Lung (tissue), 12 donors: ENCODE data around the gene NDC1. TPM values are rescaled to one million over a fixed set of nuclear protein-coding genes. Genes with fewer than 3 reads are reported as not detected.
A peak's percentile ranks its signal among the peaks of the same experiment; 100 is the strongest.

ENCODE experiments used
- ATAC-seq: fragments of 200-7000 bp; cut with Tn5 transposase; one replicate; pipeline ENCODE4 v1.9.1; 2020; ENCODE audit warnings: moderate number of reproducible peaks; ENCODE audit not compliant: insufficient read depth, low FRiP score
- DNase-seq, 3 donors: peaks; one replicate each; pipeline ENCODE4 v3.0.0-alpha.2; 2013 to 2017
- H3K27ac ChIP-seq, 2 donors: one replicate each; pipeline ENCODE4 v1.5.1; 2013; ENCODE audit warnings: mild to moderate bottlenecking in 2 of 2, moderate library complexity in 2 of 2, control low read depth in 1 of 2, inconsistent platforms in 1 of 2, low read depth in 1 of 2, low read length in 1 of 2
- H3K27me3 ChIP-seq, 3 donors: one replicate each; pipeline ENCODE4 v1.5.1; 2013; ENCODE audit warnings: low read length in 2 of 3; ENCODE audit not compliant: control insufficient read depth in 3 of 3, insufficient read depth in 3 of 3
- H3K36me3 ChIP-seq, 4 donors: one replicate each; pipeline ENCODE4 v1.5.1; 2013; ENCODE audit warnings: low read length in 4 of 4, mild to moderate bottlenecking in 1 of 4, moderate library complexity in 1 of 4; ENCODE audit not compliant: control insufficient read depth in 4 of 4, insufficient read depth in 4 of 4
- H3K4me1 ChIP-seq, 5 donors: one replicate each; pipeline ENCODE4 v1.5.1; 2013; ENCODE audit warnings: low read length in 5 of 5, mild to moderate bottlenecking in 2 of 5, moderate library complexity in 1 of 5; ENCODE audit not compliant: control insufficient read depth in 5 of 5, insufficient read depth in 5 of 5
- H3K4me3 ChIP-seq: one replicate; pipeline ENCODE4 v1.5.1; 2013; ENCODE audit warnings: mild to moderate bottlenecking, control low read depth, moderate library complexity
- H3K9ac ChIP-seq, 2 donors: one replicate each; pipeline ENCODE4 v1.5.1; 2013; ENCODE audit warnings: low read length in 2 of 2, control low read depth in 1 of 2; ENCODE audit not compliant: insufficient read depth in 1 of 2
- H3K9me3 ChIP-seq, 4 donors: one replicate each; pipeline ENCODE4 v1.5.1; 2013; ENCODE audit warnings: low read length in 3 of 4, mild to moderate bottlenecking in 1 of 4, moderate library complexity in 1 of 4; ENCODE audit not compliant: control insufficient read depth in 4 of 4, insufficient read depth in 3 of 4
- CTCF ChIP-seq: IDR thresholded peaks from 2 replicates; pipeline ENCODE4 v1.5.1; 2012; ENCODE audit warnings: mild to moderate bottlenecking; ENCODE audit errors: control extremely low read depth, extremely low read depth
- WGBS, 2 donors: extraction: QIAGEN DNeasy Blood & Tissue Kit; methylation state at CpG; one replicate each; pipeline ENCODE4 v1.1.7; 2013; 5-methylcytosine and 5-hydroxymethylcytosine counted together
- polyA plus RNA-seq, 2 donors: library from polyadenylated mRNA; stranded (reverse); fragments of 200-250 nt; gene quantifications; one replicate each; pipeline ENCODE4 v1.2.1, GENCODE V29; 2013
- total RNA-seq, 2 donors: library from RNA; depleted of rRNA in 1 of 2; stranded (reverse); fragments of >200 nt in 1 of 2; gene quantifications; one replicate each; pipeline ENCODE4 v1.2.1, GENCODE V29; 2014 to 2021
- donor health status: control.
- donor health status: control.
- donor health status: Bipolar disorder and iron deficiency.
- donor health status: healthy.
- donor health status: DM: yes; HTN: yes; CAD: no.

Gene NDC1
- total and polyA plus RNA-seq, 4 donors, result 3.9 to 16.7 (median 7.6) TPM

GRCh38 chr1:53740621-53741105 is 97.4 kb downstream of the NDC1 start:
- peaks cover 13 to 43% (median 41%) of the 10 kb centered on the region in 3 donors for H3K27me3 ChIP-seq
- H3K27ac ChIP-seq, result no peak overlapping the region
- no peak for DNase-seq
- H3K36me3 ChIP-seq, result no peaks in the 10 kb centered on the region
- no peak for TF ChIP-seq CTCF
- H3K9ac ChIP-seq, result no peak overlapping the region
- peaks cover 0 to 18% (median 4%) of the 10 kb centered on the region in 5 donors for H3K4me1 ChIP-seq
- no peak for ATAC-seq
- H3K9me3 ChIP-seq, result peaks cover 0 to 4% (median 0%) of the 10 kb centered on the region in 4 donors
- H3K4me3 ChIP-seq, result no peak overlapping the region
- 70 to 86% methylated on average over 8 of the region's 8 CpGs for WGBS, 2 donors

- peaks cover 0 to 18% (median 4%) of the 10 kb centered on the region in 5 donors for H3K4me1 ChIP-seq
- no peaks in the 10 kb centered on the region for H3K36me3 ChIP-seq
- H3K27ac ChIP-seq, result no peak within 1 kb of the TSS
- ATAC-seq, result peak; percentile 95
- peaks cover 13 to 58% (median 55%) of the 10 kb centered on the region in 3 donors for H3K27me3 ChIP-seq
- 1 to 3% methylated on average over 14 to 73 of the region's 73 CpGs for WGBS, 2 donors
- H3K9ac ChIP-seq, result no peak within 1 kb of the TSS
- TF ChIP-seq CTCF, result no peak
- peak; percentile 87 to 92 (median 91) for DNase-seq
- H3K4me3 ChIP-seq, result peak within 1 kb of the TSS; percentile 36
- peaks cover 0 to 6% (median 0%) of the 10 kb centered on the region in 4 donors for H3K9me3 ChIP-seq
These were observed 98.9 kb downstream of the NDC1 start, which contains the start of gene GLIS1 for GRCh38 chr1:53739109-53739681. TSS of gene GLIS1 (minus strand) at chr1:53739164. CDS start at chr1:53738064, 1,100 bp downstream.

GRCh38 chr1:53738205-53739108 is 99.6 kb downstream of the NDC1 start:
- H3K4me3 ChIP-seq, result peak overlapping the region; percentile 36
- ATAC-seq (no peak), DNase-seq (peak in 1 of 3 donors; percentile 25)
- H3K4me1 ChIP-seq, result peaks cover 0 to 18% (median 4%) of the 10 kb centered on the region in 5 donors
- H3K36me3 ChIP-seq, result no peaks in the 10 kb centered on the region
- peaks cover 0 to 6% (median 0%) of the 10 kb centered on the region in 4 donors for H3K9me3 ChIP-seq
- H3K9ac ChIP-seq, result no peak overlapping the region
- H3K27ac ChIP-seq, result no peak overlapping the region
- H3K27me3 ChIP-seq, result peaks cover 13 to 65% (median 59%) of the 10 kb centered on the region in 3 donors
- no peak for TF ChIP-seq CTCF
- 1 to 2% methylated on average over 74 to 101 of the region's 101 CpGs for WGBS, 2 donors
